NAMALWA (cell line): ENCODE data around the gene TMEM89.

Experiments
- DNase-seq: peaks from one replicate; pipeline ENCODE4 v3.0.0-alpha.2; 2015; ENCODE audit warnings: low spot score

The TMEM89 gene

DNA sequence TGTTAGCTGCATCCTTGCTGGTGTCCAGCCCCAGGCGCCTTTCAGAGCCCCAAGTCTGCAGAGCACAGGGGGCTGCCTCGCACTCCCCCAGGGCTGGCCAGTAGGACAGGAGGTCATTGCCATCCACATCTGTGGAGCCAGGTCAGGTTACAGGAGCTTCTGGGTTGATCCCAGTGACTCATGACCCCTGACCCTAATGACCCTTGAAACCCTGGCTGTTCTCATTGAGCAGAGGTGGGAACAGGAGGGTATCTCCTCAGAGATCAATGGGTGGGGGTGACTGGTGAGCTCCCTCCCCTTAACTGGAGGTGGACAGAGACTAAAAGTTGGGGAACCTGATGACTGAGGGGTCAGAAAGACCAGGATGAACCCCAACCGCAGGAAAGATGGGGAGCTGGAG lies 19.8 kb upstream of the TMEM89 start:
- no peak for DNase-seq

DNA sequence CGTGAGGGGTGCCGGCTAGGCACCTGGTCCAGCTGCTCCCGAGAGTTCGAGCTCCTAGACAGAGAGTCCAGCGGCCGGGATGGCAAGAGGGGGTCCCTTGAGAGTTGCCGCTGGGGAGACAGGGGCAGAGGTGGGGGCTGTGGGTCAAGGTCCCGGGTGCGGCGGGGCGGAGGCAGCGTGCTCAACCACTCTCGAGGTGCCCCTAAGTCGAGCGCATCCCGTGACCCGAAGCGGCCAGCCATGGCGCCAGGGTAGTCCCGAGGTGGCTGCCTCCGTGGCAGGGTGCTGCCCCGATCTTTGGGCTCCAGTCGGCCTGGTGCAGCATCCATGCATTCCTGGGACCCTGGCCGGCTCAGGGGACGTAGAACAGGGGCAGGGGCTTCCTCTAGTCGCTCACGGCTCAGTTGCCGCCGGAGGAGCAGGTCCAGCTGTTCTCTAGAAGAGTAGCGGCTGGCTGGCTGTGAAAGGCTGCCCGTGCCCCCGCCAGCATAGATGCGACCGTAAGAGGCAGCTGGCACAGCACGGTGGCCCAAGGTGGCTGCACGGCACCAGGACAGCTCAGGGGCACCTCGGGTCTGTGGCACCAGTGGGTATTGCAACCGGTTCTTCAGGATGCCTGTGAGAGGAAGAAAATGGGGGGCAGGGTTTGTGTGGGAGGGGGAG lies 18.5 kb upstream of the TMEM89 start:
- DNase-seq: no peak

DNA sequence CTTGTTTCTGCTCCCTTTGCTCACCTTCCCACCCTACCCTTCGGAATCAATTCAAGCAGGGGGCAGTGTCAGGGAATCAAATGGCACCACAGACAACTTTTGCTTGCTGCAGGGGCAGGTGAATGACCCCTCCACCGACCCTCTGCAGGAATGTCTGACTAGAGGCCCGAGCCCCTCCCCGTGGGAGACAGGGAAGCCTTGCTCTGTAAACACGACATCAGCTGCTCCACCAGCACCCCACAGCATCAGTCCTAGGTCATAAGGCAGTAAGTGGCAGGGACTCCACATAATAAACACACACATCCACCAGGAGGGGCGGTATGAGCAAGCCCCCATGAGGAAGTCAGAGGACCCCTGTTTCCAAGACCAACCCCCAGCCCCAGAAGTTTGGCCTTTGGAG lies 15.7 kb upstream of the TMEM89 start:
- no peak for DNase-seq

DNA sequence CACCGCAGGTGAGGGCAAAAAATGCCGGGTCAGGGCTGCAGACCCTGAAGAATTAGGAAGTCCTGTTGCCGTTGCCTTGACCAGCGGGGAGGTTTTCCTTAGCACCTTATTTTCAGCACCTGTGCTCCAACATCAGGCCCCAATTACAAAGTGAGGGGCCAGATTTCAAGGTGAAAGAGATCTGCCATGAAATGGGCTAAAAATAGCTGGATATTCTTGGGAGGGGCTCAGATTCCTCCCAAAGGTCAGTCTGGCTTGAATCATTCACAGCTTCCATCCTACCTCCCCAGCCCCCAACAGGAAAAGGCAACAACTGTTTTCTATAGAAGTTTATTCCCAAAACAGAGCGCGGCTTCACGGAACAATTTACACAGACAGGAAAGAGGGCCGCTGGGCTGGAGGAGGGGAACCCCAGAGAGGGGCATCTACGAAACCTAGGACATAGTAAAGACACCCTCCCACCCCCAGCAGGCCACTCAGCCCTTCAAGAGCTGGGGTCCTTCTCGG lies 14.6 kb upstream of the TMEM89 start:
- DNase-seq: no peak

DNA sequence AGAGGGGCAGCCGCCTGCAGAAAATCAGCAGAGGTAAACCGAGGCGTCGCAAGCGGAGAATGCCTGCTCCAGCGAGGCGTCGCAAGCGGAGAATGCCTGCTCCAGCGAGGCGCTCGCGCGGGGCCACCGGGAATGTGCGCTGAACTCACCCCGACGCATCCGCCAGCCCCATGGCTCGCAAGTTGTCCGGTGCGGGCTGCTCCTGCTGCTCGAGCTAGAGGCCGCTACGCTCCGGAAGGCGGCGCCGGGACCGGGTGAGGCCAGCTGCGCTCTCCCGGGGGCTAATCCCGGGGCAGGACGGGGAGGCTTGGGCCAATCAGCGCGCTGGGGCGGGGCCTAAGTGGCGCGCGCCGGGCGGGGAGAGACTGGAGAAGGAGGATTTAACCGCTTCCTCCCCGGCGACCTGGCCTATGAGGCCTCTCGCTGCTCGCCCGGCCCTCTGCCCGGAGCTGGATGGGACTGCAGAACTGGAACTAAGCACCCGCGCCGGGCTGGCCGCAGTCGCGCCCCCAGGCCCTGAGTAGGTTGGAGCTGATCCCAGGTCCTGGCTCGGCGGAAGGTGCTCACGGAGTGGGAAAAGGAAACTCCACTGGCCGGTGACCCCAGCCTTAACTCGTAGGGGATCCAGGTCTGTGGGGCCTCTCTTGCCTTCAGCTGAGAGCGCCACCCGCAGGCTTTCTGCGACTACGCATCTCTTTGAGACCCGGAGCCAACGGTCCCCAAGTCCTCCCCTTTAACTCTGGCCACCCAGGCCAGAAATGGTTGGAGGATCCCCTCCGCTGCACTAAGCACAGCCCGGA lies 13.9 kb upstream of the TMEM89 start, which contains the start of gene SLC26A6:
Gene SLC26A6, minus strand, starts transcription at position 240 of the 800 bp plus-strand sequence. Its CDS starts 68 bp downstream, at position 172.
- DNase-seq: peak; percentile 87

DNA sequence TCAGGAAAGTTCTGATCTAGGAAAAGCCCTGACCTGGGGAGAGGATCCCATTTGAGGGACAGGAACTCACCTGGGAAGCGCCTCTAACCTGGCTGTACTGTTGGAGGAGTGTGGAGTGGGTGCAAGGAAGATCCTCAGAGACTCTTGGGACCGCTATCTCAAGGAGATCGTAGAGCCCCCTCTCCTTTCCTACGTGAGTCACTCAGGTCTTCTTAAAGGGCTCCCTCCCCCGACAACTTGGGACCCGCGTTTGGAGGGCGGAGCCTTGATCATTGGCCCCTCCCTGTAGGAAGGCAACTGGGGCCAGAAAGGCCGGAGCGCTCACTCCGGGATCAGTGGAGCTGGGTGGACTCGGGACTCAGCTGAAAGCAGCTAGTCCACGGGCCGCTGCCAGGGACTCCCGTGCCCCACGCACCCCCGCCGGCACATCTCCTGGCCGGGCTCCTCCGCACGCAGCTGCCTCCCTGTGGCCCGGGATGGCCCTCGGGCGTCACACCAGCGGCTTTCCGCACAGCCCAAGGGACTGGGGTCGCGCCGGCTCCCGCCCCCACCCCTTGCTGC lies 13.2 kb upstream of the TMEM89 start:
- DNase-seq: peak; percentile 44

DNA sequence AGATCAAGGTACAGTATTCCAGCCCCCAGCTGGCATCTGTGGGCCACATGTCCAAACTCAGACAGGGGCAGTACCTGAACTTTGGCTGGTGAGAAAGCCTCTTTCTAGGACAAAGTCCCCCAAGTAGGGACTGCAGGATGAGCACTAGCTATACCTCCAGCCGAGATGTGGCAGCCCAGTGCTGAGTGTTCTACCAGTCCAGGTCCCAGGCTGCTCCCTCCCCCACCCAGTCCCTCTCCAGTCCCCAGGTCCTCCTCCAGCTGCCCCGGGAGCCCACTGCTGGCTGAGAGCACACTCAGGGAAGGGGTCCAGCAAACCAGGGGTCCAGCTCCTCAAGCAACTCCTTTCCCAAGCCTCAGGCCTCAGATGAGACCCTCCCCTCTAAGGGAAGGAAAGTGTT lies 12.2 kb upstream of the TMEM89 start:
- DNase-seq: no peak

DNA sequence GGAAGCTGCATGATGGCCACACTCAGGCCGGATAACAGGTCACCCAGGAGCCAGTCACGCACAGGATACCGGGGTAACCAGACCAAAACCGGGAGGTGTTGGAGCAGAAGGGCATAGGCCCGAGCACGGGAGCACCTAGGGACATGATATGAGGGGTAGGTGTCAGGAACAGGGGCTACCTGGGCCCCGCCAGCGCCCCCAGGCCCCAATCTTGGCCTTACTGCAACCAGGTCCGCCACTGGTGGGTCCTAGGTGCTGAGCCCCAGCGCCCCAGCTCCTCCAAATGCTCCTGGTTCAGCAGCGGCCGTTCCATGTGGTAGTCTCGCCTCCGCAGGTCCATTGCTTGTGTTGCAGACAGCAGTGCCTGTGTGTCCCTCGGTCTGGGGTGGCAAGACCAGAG lies 11.7 kb upstream of the TMEM89 start:
- no peak for DNase-seq

DNA sequence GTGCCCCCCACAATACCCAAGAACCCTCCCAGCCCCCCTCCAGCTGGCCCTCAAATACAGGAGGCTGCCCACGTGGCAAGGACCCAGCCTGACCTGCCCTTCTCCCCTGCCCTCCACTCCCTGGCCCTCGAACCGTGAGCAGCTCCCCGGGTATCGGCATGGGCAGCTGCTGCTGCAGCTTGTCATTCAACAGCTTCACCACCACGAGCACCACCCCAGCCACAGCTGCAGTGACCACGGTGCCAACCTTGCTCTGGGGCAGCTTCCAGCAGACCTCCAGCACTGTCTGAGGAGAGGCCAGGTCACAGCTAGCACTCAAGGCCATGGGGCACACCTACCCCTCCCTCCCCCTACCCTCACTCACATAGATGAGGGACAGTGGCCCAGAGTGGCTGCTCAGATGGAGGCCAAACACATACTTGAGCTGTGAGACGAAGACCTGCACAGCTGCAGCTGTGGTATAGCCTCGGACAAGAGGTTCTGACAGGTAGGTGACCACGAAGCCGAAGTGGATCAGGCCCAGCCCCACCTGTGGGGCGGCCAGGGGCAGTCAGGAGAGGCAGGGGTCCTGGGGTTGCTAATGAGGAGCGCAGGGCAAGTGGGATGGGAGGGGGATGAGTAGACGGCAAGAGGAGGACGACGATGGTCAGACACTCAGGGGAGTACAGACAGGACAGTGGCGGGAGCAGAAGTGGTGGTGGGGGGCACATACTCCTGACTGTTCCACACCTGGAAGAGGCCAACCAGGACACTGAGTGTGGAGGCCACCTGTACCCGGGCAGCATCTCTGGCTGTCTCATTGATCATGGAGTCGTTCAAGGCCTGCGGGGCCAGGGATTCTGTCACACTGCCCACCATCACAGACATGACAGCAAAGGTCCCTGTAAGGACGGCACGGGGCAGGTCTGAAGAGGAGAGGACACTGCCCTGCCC lies 10.2 kb upstream of the TMEM89 start:
- no peak for DNase-seq

DNA sequence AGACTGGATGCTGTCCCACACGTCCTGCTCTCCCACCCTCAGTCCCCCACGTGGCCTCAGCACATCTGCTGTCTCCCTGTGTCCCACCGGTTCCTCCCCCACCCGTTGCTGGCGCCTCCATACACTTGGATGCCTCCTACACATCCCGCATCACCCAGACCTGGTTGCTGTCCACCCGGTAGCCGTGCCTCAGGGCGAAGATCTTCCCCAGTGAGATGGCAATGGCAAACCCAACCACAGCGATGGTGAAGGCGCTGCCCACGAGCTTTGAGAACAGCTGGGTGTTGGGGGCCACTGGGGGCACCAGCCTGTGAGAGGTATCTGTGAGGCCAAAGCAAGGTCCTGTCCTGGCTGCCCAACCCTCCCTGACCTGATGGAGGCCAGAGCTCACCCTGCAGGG lies 9.3 kb upstream of the TMEM89 start:
- no peak for DNase-seq

DNA sequence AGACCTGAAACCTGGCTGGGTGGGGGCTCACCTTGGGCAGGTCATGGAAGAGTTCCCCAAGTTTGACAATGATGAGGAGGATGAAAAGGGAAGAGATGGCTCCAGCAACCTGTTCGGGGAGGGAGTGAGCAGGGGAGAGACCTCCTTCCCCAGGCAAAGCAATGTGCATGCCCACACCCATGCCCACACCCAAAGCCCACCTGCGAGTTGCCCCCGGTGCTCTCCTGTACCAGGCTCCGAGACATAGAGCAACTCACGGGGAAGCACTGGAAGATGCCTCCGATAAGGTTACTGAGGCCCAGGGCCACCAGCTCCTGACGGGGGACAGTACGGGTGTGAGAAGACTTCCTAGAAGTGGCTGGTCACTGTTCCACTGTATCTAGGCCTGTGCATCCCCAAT lies 8.8 kb upstream of the TMEM89 start:
- DNase-seq: no peak

DNA sequence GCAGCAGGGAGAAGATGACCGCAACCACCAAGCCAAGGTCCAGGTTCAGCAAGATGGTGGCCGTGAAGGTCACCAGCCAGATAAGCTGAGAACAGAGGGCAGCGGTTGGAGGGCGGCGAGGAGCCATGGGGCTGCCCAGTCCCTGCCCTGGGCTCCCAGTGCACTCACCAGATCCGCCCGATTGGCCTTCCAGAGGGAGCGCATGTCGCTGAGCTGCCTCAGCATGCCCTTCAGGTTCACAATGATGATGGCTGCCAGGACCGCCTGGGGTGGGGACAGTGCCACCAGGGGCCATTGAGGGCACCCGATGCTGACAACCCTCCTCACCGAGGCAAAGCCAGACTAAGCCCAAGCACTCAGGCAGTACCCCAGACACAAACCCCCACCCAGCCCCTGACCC lies 8.3 kb upstream of the TMEM89 start:
- no peak for DNase-seq

DNA sequence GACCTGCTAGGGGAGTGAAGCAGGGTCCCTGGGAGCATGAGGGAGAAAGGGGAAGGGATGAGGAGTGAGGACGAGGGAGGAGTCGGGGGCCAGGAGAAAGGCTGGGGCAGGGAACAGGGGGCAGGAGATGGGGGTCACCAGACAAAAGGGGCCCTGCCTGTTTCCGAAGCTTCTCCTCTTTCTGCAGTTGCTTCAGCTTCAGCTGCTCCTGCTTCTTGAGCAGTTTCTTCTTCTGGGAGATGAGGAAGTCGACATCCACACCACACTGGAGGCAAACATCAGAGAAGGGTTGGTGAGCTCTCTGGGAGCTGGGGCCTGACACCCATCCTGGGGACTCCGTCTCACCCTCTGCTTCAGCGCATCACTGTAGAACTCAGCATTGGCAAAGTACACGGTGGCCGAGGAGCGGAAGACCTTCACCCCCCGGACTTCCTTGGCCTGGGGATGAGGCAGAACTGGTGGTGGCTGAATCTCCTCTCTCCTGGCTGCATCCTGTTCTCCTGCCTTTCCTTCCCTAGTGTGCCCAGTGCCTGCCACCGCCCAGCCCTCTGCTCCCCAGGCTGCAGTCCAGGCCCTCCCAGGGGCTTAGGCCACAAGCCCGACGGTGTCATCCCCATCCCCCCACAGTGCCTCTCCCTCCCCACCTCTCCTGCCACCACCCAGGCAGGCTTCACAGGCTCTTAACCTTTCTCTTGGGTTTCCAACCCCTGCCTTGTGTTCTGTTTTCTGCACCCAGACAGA lies 6.9 kb upstream of the TMEM89 start:
- DNase-seq: no peak

DNA sequence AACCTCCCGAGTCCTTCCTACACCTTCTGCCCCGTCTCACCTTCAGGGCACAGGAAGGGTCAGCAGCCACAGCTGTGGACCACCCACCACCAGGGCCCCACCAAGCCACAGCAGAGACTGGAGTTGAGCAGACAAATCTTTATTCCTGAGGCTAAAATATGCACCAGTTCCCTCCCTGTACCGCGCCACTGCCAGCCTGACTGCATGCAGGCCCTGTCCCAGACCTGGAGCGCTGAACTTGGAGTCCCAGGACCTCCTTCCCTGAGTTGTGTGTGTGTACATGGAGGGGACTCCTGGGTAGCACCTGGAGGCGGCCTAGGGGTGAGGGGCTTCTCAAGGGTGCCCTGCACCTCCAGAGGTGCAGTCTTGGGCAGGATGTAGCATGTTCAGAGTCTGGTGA lies 4.0 kb upstream of the TMEM89 start:
- DNase-seq: no peak

DNA sequence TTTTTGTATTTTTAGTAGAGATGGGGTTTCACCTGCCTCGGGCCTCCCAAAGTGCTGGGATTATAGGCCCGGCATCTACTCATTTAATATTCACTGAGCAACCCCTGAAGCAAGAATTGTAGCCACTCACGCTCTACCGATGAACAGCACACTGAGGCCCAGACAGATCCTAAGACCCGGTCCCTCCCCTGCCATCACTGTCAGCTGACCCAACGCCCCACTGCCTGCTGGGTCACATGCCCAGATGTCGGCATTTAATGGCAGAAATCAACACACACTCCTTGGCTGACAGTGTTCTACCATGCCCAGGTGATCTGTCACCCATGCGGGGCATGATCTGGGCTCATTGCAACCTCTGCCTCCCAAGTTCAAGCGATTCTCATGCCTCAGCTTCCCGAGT lies 3.2 kb upstream of the TMEM89 start:
- no peak for DNase-seq

DNA sequence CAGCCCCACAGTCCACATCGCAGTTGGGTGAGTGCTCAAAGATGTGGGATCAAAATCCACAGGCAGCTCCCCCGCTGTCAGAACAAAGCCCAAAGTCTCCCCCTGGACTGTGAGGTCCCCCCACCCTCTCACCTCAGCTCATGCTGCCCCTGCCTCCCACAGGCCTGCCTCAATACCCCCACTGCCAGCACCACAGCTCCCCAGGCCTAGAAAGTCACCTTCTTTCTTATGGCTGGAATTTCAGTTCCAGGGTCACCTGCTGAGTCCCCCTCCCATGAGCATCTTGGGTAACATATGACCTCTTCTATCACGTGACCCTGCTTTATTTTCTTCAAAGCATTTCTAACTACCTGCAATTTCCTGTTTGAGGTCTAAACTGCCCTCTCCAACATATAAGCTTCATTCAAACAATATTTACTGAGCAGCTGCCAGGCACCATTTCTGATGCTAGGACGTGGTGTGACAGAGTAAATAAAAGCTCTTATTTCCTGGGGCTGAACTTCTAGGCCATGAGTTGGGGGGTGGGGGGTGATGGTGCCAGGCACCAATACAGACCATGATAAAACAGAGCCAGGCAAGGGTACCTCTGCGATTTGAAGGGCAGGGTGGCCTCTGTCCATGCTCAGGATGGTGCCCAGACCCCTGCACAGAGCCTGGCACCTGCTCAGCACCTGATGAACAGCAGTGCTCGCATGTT lies 2.4 kb upstream of the TMEM89 start:
- DNase-seq: no peak

DNA sequence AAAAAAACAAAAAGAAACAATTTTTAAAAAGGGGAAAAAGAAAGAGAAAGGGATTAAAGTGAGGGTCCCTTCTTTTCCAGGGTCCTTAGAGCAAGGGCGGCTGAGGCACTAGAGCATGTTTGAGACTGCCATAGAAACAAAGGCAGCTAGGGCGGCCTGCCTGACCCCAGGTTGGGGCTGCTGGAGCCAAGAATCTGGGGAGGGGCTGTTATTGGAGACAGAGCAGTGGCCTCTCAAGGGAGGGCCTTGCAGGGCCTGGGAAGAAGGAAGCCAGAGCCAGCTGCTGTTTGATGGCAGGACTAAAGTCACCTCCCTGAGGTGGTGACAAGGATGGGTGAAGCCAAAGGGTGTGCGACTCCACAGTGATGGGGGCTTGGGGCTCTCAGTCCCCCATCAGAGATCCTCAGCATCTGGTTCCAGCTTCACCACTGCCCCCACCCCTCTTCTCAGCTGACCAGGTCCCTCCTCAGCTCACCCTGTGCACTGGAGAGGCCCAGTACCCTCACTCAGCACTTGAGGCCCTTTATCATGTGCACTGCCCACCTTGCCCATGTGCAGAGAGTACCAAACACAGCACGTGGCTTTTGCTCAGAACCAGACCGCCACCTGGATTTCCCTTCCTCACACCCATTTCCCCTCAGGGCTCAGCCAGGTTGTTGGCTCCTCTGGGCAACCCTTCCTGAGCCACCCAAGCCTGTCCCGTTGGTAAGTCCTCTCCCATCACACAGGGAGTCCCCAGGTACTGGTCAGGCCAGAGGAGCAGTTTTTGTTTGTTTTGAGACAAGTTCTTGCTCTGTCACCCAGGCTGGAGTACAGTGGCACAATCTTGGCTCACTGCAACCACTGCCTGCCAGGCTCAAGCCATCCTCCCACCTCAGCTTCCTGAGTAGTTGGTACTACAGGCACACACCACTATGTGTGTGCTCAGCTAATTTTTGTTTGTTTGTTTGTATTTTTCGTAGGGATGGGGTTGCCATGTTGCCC lies 1.7 kb downstream of the TMEM89 start:
- no peak for DNase-seq

DNA sequence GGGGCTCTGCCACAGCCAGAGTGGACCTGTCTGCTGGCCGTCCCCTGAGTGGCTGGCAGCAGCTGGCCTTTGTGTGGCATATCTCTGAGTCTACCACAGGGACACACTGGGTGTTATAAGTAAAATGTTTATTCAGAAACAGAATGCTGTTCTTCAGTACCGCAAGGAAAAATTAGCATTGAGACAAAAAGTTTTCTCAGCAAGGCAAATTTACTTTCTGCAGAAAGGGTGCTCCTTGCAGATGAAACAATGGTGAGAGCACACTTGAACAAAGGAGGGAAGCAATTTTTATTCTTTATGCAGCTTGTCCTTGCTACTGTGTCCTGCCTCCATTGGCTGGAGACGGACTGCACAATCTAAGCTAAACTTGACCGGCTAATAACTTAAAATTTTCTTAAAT lies 4.0 kb downstream of the TMEM89 start:
- no peak for DNase-seq

DNA sequence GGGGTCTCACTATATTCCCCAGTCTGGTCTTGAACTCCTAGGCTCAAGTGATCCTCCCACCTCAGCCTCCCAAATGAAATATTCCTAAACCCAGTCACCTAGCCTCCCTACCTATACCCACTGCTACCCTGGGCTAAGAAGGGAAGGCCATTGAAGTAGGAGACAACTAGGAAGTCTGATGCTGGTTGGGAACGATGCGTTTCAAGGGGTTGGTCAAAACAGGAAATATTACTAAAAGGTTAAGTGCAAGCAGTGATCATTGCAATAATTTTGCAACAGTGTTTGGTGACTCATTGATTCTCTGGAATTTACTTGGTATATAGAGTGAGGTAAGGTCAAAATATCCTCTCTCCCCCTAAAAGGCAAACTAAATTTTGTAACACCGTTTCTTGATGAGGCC lies 7.5 kb downstream of the TMEM89 start:
- no peak for DNase-seq

DNA sequence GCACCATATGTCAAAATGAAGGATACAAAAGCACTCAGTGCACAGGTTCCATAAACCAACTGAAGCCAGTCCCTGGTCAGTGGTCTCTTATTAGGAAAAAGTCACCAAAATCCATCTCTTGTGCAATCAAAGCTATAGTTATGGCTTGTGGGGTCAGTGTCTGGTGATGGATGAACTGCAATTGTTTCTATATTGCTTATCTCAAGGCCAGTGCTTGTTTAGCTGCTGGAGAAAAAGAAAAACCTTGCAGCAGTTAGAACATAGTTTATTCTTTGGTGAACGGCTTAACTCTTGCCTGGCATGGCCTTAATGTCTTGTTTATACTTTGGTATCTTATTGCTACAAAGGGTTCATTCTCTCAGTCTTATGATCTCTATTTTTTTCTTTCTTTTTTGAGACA lies 9.3 kb downstream of the TMEM89 start:
- no peak for DNase-seq
